Lung (tissue), 12 donors: ENCODE measurements around the gene PLEKHG3. TPM values are rescaled to one million over a fixed set of nuclear protein-coding genes. Genes with fewer than 3 reads are reported as not detected.

Experiments used
- ATAC-seq: fragments of 200-7000 bp; cut with Tn5 transposase; one replicate; pipeline ENCODE4 v1.9.1; 2020; ENCODE audit warnings: moderate number of reproducible peaks; ENCODE audit not compliant: insufficient read depth, low FRiP score
- DNase-seq, 3 donors: peaks; one replicate each; pipeline ENCODE4 v3.0.0-alpha.2; 2013 to 2017
- H3K27ac ChIP-seq, 2 donors: one replicate each; pipeline ENCODE4 v1.5.1; 2013; ENCODE audit warnings: mild to moderate bottlenecking in 2 of 2, moderate library complexity in 2 of 2, control low read depth in 1 of 2, inconsistent platforms in 1 of 2, low read depth in 1 of 2, low read length in 1 of 2
- H3K27me3 ChIP-seq, 3 donors: one replicate each; pipeline ENCODE4 v1.5.1; 2013; ENCODE audit warnings: low read length in 2 of 3; ENCODE audit not compliant: control insufficient read depth in 3 of 3, insufficient read depth in 3 of 3
- H3K36me3 ChIP-seq, 4 donors: one replicate each; pipeline ENCODE4 v1.5.1; 2013; ENCODE audit warnings: low read length in 4 of 4, mild to moderate bottlenecking in 1 of 4, moderate library complexity in 1 of 4; ENCODE audit not compliant: control insufficient read depth in 4 of 4, insufficient read depth in 4 of 4
- H3K4me1 ChIP-seq, 5 donors: one replicate each; pipeline ENCODE4 v1.5.1; 2013; ENCODE audit warnings: low read length in 5 of 5, mild to moderate bottlenecking in 2 of 5, moderate library complexity in 1 of 5; ENCODE audit not compliant: control insufficient read depth in 5 of 5, insufficient read depth in 5 of 5
- H3K4me3 ChIP-seq: one replicate; pipeline ENCODE4 v1.5.1; 2013; ENCODE audit warnings: mild to moderate bottlenecking, control low read depth, moderate library complexity
- H3K9ac ChIP-seq, 2 donors: one replicate each; pipeline ENCODE4 v1.5.1; 2013; ENCODE audit warnings: low read length in 2 of 2, control low read depth in 1 of 2; ENCODE audit not compliant: insufficient read depth in 1 of 2
- H3K9me3 ChIP-seq, 4 donors: one replicate each; pipeline ENCODE4 v1.5.1; 2013; ENCODE audit warnings: low read length in 3 of 4, mild to moderate bottlenecking in 1 of 4, moderate library complexity in 1 of 4; ENCODE audit not compliant: control insufficient read depth in 4 of 4, insufficient read depth in 3 of 4
- WGBS, 2 donors: extraction: QIAGEN DNeasy Blood & Tissue Kit; methylation state at CpG; one replicate each; pipeline ENCODE4 v1.1.7; 2013; 5-methylcytosine and 5-hydroxymethylcytosine counted together
- polyA plus RNA-seq, 2 donors: library from polyadenylated mRNA; stranded (reverse); fragments of 200-250 nt; gene quantifications; one replicate each; pipeline ENCODE4 v1.2.1, GENCODE V29; 2013
- total RNA-seq, 2 donors: library from RNA; depleted of rRNA in 1 of 2; stranded (reverse); fragments of >200 nt in 1 of 2; gene quantifications; one replicate each; pipeline ENCODE4 v1.2.1, GENCODE V29; 2014 to 2021
- TF ChIP-seq, protein P1 (sequence below): IDR thresholded peaks from 2 replicates; pipeline ENCODE4 v1.5.1; 2012; ENCODE audit warnings: mild to moderate bottlenecking; ENCODE audit errors: control extremely low read depth, extremely low read depth
- donor health status: control.
- donor health status: control.
- donor health status: Bipolar disorder and iron deficiency.
- donor health status: healthy.
- donor health status: DM: yes; HTN: yes; CAD: no.

PLEKHG3 gene
- total and polyA plus RNA-seq, 4 donors, result 11.0 to 43.5 (median 21.5) TPM

- no peaks in the 10 kb centered on the region for H3K36me3 ChIP-seq
- 57 to 67% methylated on average over 22 of the region's 22 CpGs for WGBS, 2 donors
- peak overlapping the region in 1 of 2 donors; percentile 69 for H3K9ac ChIP-seq
- DNase-seq (peak; percentile 51 to 65 (median 57)), ATAC-seq (no peak)
- H3K9me3 ChIP-seq, result peaks cover 0 to 4% (median 1%) of the 10 kb centered on the region in 4 donors
- TF ChIP-seq, protein P1, sequence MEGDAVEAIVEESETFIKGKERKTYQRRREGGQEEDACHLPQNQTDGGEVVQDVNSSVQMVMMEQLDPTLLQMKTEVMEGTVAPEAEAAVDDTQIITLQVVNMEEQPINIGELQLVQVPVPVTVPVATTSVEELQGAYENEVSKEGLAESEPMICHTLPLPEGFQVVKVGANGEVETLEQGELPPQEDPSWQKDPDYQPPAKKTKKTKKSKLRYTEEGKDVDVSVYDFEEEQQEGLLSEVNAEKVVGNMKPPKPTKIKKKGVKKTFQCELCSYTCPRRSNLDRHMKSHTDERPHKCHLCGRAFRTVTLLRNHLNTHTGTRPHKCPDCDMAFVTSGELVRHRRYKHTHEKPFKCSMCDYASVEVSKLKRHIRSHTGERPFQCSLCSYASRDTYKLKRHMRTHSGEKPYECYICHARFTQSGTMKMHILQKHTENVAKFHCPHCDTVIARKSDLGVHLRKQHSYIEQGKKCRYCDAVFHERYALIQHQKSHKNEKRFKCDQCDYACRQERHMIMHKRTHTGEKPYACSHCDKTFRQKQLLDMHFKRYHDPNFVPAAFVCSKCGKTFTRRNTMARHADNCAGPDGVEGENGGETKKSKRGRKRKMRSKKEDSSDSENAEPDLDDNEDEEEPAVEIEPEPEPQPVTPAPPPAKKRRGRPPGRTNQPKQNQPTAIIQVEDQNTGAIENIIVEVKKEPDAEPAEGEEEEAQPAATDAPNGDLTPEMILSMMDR, result no peak
- peaks cover 14 to 52% (median 34%) of the 10 kb centered on the region in 5 donors for H3K4me1 ChIP-seq
- no peak overlapping the region for H3K4me3 ChIP-seq
- H3K27me3 ChIP-seq, result no peaks in the 10 kb centered on the region
- H3K27ac ChIP-seq, result peak overlapping the region; percentile 17 to 65
These were observed 11.6 kb downstream of the PLEKHG3 start for GRCh38 chr14:64715628-64716412.

DNA sequence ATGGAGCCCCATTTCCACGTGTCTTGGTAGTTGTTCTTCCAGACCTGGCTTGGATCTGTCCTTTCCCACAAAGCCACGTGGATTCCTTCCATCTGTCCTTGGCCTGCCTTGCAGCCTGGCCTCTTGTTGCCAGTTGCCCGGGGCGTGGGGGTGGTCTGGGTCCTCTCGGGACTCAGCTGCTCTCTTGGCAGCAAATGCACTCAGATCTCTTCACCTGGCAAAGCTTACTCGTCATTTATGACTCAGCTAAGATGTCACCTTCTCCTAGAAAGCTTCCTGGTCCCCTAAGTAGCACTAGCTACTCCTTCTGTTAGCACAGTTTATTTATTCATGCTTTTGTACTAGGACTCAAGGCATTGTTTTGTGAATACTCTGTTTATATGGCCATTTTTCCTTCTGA lies 13.6 kb downstream of the PLEKHG3 start:
- Histone ChIP-seq H3K27ac (peak overlapping the region in 1 of 2 donors; percentile 20), H3K27me3 (no peaks in the 10 kb centered on the region), H3K36me3 (no peaks in the 10 kb centered on the region), H3K9me3 (peaks cover 0 to 4% (median 1%) of the 10 kb centered on the region in 4 donors), H3K9ac (peak overlapping the region in 1 of 2 donors; percentile 40), H3K4me3 (no peak overlapping the region), H3K4me1 (peaks cover 14 to 66% (median 34%) of the 10 kb centered on the region in 5 donors)
- TF ChIP-seq, protein P1, result no peak
- no peak for ATAC-seq
- no peak for DNase-seq
- 45 to 75% methylated on average over 6 of the region's 6 CpGs for WGBS, 2 donors

GRCh38 chr14:64718762-64719161 lies 14.5 kb downstream of the PLEKHG3 start:
- Histone ChIP-seq H3K9ac (no peak overlapping the region), H3K27me3 (no peaks in the 10 kb centered on the region), H3K4me3 (no peak overlapping the region), H3K4me1 (peaks cover 14 to 69% (median 34%) of the 10 kb centered on the region in 5 donors), H3K36me3 (no peaks in the 10 kb centered on the region), H3K9me3 (peaks cover 0 to 4% (median 1%) of the 10 kb centered on the region in 4 donors), H3K27ac (no peak overlapping the region)
- TF ChIP-seq, protein P1, result no peak
- no peak for ATAC-seq
- WGBS, 2 donors, result 82 to 92% methylated on average over 7 of the region's 7 CpGs
- peak in 1 of 3 donors; percentile 35 for DNase-seq
